Measurements from ENCODE around the gene SRC. TPM values are rescaled to one million over a fixed set of nuclear protein-coding genes. Genes with fewer than 3 reads are reported as not detected.
A peak's percentile ranks its signal among the peaks of the same experiment; 100 is the strongest.

The SRC gene
- total RNA-seq, 3 donors from 2014 or later, result 111 to 155 (median 132) TPM

GRCh38 chr20:37430044-37430443 lies 84.1 kb downstream of the SRC start:
- TF ChIP-seq CTCF (IDR thresholded peaks at IDR 0.05), result no peak
- DNase-seq (no peak), ATAC-seq (no peak)
- no peaks in the 10 kb centered on the region for H3K9me3 ChIP-seq
- intact Hi-C loops (cut with DNase I, micrococcal nuclease), result no loop called here
- H3K4me1 ChIP-seq (ENCODE audit: low read depth), result no peaks in the 10 kb centered on the region
- H3K36me3 ChIP-seq (ENCODE audit: low read depth), result no peaks in the 10 kb centered on the region
- no peak overlapping the region for H3K4me3 ChIP-seq

GRCh38 chr20:37430778-37431460 lies 85.0 kb downstream of the SRC start:
- ATAC-seq, result no peak
- no peak overlapping the region for H3K4me3 ChIP-seq
- intact Hi-C loops (cut with DNase I, micrococcal nuclease), result no loop called here
- H3K36me3 ChIP-seq (ENCODE audit: low read depth), result no peaks in the 10 kb centered on the region
- DNase-seq, result peak in 1 of 3 donors; percentile 13
- H3K4me1 ChIP-seq (ENCODE audit: low read depth), result no peaks in the 10 kb centered on the region
- TF ChIP-seq CTCF (IDR thresholded peaks at IDR 0.05), result no peak
- H3K9me3 ChIP-seq, result no peaks in the 10 kb centered on the region

- Histone ChIP-seq H3K9me3 (no peaks in the 10 kb centered on the region), H3K4me3 (no peak overlapping the region), H3K36me3 (ENCODE audit: low read depth) (no peaks in the 10 kb centered on the region), H3K4me1 (ENCODE audit: low read depth) (no peaks in the 10 kb centered on the region)
- intact Hi-C loops (cut with DNase I, micrococcal nuclease), result no loop called here
- TF ChIP-seq CTCF (IDR thresholded peaks at IDR 0.05), result no peak
- ATAC-seq (no peak), DNase-seq (peak in 1 of 3 donors; percentile 12)
Measured at GRCh38 chr20:37431786-37432185, 85.8 kb downstream of the SRC start.

GRCh38 chr20:37432606-37433005 lies 86.7 kb downstream of the SRC start:
- Histone ChIP-seq H3K4me3 (no peak overlapping the region), H3K9me3 (no peaks in the 10 kb centered on the region), H3K36me3 (ENCODE audit: low read depth) (no peaks in the 10 kb centered on the region), H3K4me1 (ENCODE audit: low read depth) (no peaks in the 10 kb centered on the region)
- TF ChIP-seq CTCF (IDR thresholded peaks at IDR 0.05), result no peak
- DNase-seq (peak in 1 of 3 donors; percentile 5), ATAC-seq (no peak)
- intact Hi-C loops (cut with DNase I, micrococcal nuclease), result no loop called here

- no peak for ATAC-seq
- intact Hi-C loops (cut with DNase I, micrococcal nuclease), result no loop called here
- no peaks in the 10 kb centered on the region for H3K4me1 ChIP-seq (ENCODE audit: low read depth)
Measured at GRCh38 chr20:37435607-37436006, 89.7 kb downstream of the SRC start.

More at GRCh38 chr20:37435607-37436006, 89.7 kb downstream of the SRC start:
- no peak for TF ChIP-seq CTCF (IDR thresholded peaks at IDR 0.05)
- no peaks in the 10 kb centered on the region for H3K36me3 ChIP-seq (ENCODE audit: low read depth)
- no peaks in the 10 kb centered on the region for H3K9me3 ChIP-seq
- no peak overlapping the region for H3K4me3 ChIP-seq
- DNase-seq, result no peak

All from mucosa of descending colon (tissue), 3 donors.